Mesodermal cell (in vitro differentiated cells): ENCODE measurements around the gene RPL12. TPM values are rescaled to one million over a fixed set of nuclear protein-coding genes. Genes with fewer than 3 reads are reported as not detected.

Source experiments
- H3K27ac ChIP-seq: 2 replicates; pipeline ENCODE4 v1.7.0; 2013; ENCODE audit warnings: mild to moderate bottlenecking, low read depth, low read length, moderate library complexity; ENCODE audit not compliant: severe bottlenecking
- H3K36me3 ChIP-seq: 2 replicates; pipeline ENCODE4 v1.7.1; 2013; ENCODE audit warnings: mild to moderate bottlenecking, low read length, moderate library complexity; ENCODE audit not compliant: control insufficient read depth, insufficient read depth
- H3K4me1 ChIP-seq: one replicate; pipeline ENCODE4 v1.7.1; 2013; ENCODE audit warnings: mild to moderate bottlenecking, low read length; ENCODE audit not compliant: insufficient read depth, control insufficient read depth, poor library complexity, severe bottlenecking
- H3K4me3 ChIP-seq: 2 replicates; pipeline ENCODE4 v1.7.0; 2013; ENCODE audit warnings: low read length, control low read depth, mild to moderate bottlenecking; ENCODE audit not compliant: insufficient read depth, poor library complexity, severe bottlenecking; ENCODE audit errors: extremely low read depth
- H3K9me3 ChIP-seq: 2 replicates; pipeline ENCODE4 v1.7.1; 2013; ENCODE audit warnings: mild to moderate bottlenecking, low read length, moderate library complexity; ENCODE audit not compliant: control insufficient read depth
- WGBS, 2 experiments: methylation state at CpG; one replicate each; pipeline ENCODE4 v1.1.5; 2013; ENCODE audit warnings: missing lambda C conversion rate in 2 of 2; ENCODE audit not compliant: insufficient coverage in 2 of 2; 5-methylcytosine and 5-hydroxymethylcytosine counted together
- polyA plus RNA-seq, 2 experiments: library from polyadenylated mRNA; stranded (reverse); fragments of 50-300 nt; gene quantifications; one replicate each; pipeline ENCODE4 v1.2.3, GENCODE V29; 2013

Gene RPL12
- polyA plus RNA-seq (2013, experiment 1 of 2): 1,589 TPM
- 1,467 TPM for polyA plus RNA-seq (2013, experiment 2 of 2)

- Histone ChIP-seq H3K4me3 (peak within 1 kb of the TSS; percentile 96), H3K36me3 (peaks cover 65% of the 10 kb centered on the region), H3K9me3 (no peaks in the 10 kb centered on the region), H3K27ac (peak within 1 kb of the TSS; percentile 91), H3K4me1 (peaks cover 11% of the 10 kb centered on the region)
- 0% methylated on average over 46 to 59 of the region's 71 CpGs for WGBS, 2 experiments
Measured at GRCh38 chr9:127450830-127451607, at the start of gene RPL12, which contains the start of gene LRSAM1. TSS of gene RPL12 (minus strand) at chr9:127451406. CDS start at chr9:127451317, 89 bp downstream. TSS of gene LRSAM1 (plus strand) at chr9:127451510. CDS start at chr9:127454528, 3,018 bp downstream.

- WGBS, 2 experiments: 91% methylated on average over 4 to 9 of the region's 9 CpGs
- Histone ChIP-seq H3K27ac (no peak overlapping the region), H3K4me3 (no peak overlapping the region)
Measured at GRCh38 chr9:127500862-127501261, 49.7 kb upstream of the RPL12 start.

GRCh38 chr9:127500399-127500798, 49.2 kb upstream of the RPL12 start:
- H3K9me3 ChIP-seq: no peaks in the 10 kb centered on the region
- H3K4me3 ChIP-seq: no peak overlapping the region
- H3K27ac ChIP-seq: no peak overlapping the region
- WGBS, 2 experiments: 92 to 100% methylated on average over 2 to 5 of the region's 6 CpGs
- peaks cover 13% of the 10 kb centered on the region for H3K4me1 ChIP-seq
- peaks cover 76% of the 10 kb centered on the region for H3K36me3 ChIP-seq

More at GRCh38 chr9:127500862-127501261, 49.7 kb upstream of the RPL12 start:
- H3K36me3 ChIP-seq: peaks cover 76% of the 10 kb centered on the region
- peaks cover 14% of the 10 kb centered on the region for H3K4me1 ChIP-seq
- H3K9me3 ChIP-seq: no peaks in the 10 kb centered on the region

- H3K27ac ChIP-seq: no peak overlapping the region
- no peaks in the 10 kb centered on the region for H3K9me3 ChIP-seq
- peaks cover 70% of the 10 kb centered on the region for H3K36me3 ChIP-seq
- H3K4me1 ChIP-seq: peaks cover 3% of the 10 kb centered on the region
- WGBS, 2 experiments: 86 to 100% methylated on average over 3 of the region's 5 CpGs
- no peak overlapping the region for H3K4me3 ChIP-seq
Measured at GRCh38 chr9:127498298-127498697, 47.1 kb upstream of the RPL12 start.

- Histone ChIP-seq H3K4me3 (no peak overlapping the region), H3K4me1 (no peaks in the 10 kb centered on the region), H3K36me3 (peaks cover 67% of the 10 kb centered on the region), H3K27ac (no peak overlapping the region), H3K9me3 (no peaks in the 10 kb centered on the region)
- WGBS, 2 experiments: 93% methylated on average over 12 to 13 of the region's 13 CpGs
Measured at GRCh38 chr9:127497656-127498290, 46.6 kb upstream of the RPL12 start.

- Histone ChIP-seq H3K4me3 (no peak overlapping the region), H3K9me3 (no peaks in the 10 kb centered on the region), H3K36me3 (peaks cover 66% of the 10 kb centered on the region), H3K4me1 (no peaks in the 10 kb centered on the region), H3K27ac (no peak overlapping the region)
- 92 to 96% methylated on average over 11 to 12 of the region's 12 CpGs for WGBS, 2 experiments
Measured at GRCh38 chr9:127496974-127497373, 45.8 kb upstream of the RPL12 start.

- no peak overlapping the region for H3K27ac ChIP-seq
- no peaks in the 10 kb centered on the region for H3K4me1 ChIP-seq
- H3K4me3 ChIP-seq: no peak overlapping the region
- WGBS, 2 experiments: 89 to 96% methylated on average over 13 to 14 of the region's 14 CpGs
- peaks cover 60% of the 10 kb centered on the region for H3K36me3 ChIP-seq
- no peaks in the 10 kb centered on the region for H3K9me3 ChIP-seq
Measured at GRCh38 chr9:127495884-127496555, 44.8 kb upstream of the RPL12 start.

GRCh38 chr9:127494304-127494702, 43.1 kb upstream of the RPL12 start:
- no peaks in the 10 kb centered on the region for H3K9me3 ChIP-seq
- H3K36me3 ChIP-seq: peaks cover 61% of the 10 kb centered on the region
- H3K4me1 ChIP-seq: no peaks in the 10 kb centered on the region
- no peak overlapping the region for H3K27ac ChIP-seq
- no peak overlapping the region for H3K4me3 ChIP-seq
- WGBS, 2 experiments: 95 to 97% methylated on average over 9 of the region's 9 CpGs

- Histone ChIP-seq H3K4me1 (no peaks in the 10 kb centered on the region), H3K4me3 (no peak overlapping the region), H3K27ac (no peak overlapping the region), H3K36me3 (peaks cover 61% of the 10 kb centered on the region), H3K9me3 (no peaks in the 10 kb centered on the region)
- WGBS, 2 experiments: 89 to 97% methylated on average over 21 to 22 of the region's 22 CpGs
Measured at GRCh38 chr9:127493592-127494303, 42.5 kb upstream of the RPL12 start.

- no peak overlapping the region for H3K4me3 ChIP-seq
- H3K4me1 ChIP-seq: no peaks in the 10 kb centered on the region
- 87 to 92% methylated on average over 12 to 14 of the region's 14 CpGs for WGBS, 2 experiments
- H3K27ac ChIP-seq: no peak overlapping the region
- H3K36me3 ChIP-seq: peaks cover 57% of the 10 kb centered on the region
- no peaks in the 10 kb centered on the region for H3K9me3 ChIP-seq
Measured at GRCh38 chr9:127492616-127493015, 41.4 kb upstream of the RPL12 start.
